DMS114 treated with DMSO at 0.1 percent for 48 hours (cell line): ENCODE results near the gene CADPS.

Experiments
- DNase-seq: peaks from one replicate; lab custom pipeline; 2025; ENCODE audit not compliant: unreplicated experiment; lab: John Stamatoyannopoulos, UW

Gene CADPS

GRCh38 chr3:62378311-62378789 is 496.9 kb downstream of the CADPS start:
- DNase-seq: no peak

- no peak for DNase-seq
These were observed 498.0 kb downstream of the CADPS start for GRCh38 chr3:62376906-62377877.

GRCh38 chr3:62376454-62376720 is 498.8 kb downstream of the CADPS start:
- DNase-seq: no peak

- no peak for DNase-seq
These were observed 499.4 kb downstream of the CADPS start for GRCh38 chr3:62375655-62376453.

- no peak for DNase-seq
These were observed 500.6 kb downstream of the CADPS start for GRCh38 chr3:62374341-62375218.

GRCh38 chr3:62373714-62374333 is 501.4 kb downstream of the CADPS start:
- no peak for DNase-seq

GRCh38 chr3:62373215-62373614 is 502.0 kb downstream of the CADPS start, which contains the start of gene FEZF2:
TSS of gene FEZF2 (minus strand) at chr3:62373550. CDS start at chr3:62372868, 682 bp downstream.
- DNase-seq: no peak

GRCh38 chr3:62372621-62373041 is 502.6 kb downstream of the CADPS start:
- no peak for DNase-seq

GRCh38 chr3:62371720-62372591 is 503.3 kb downstream of the CADPS start:
- DNase-seq: no peak

- no peak for DNase-seq
These were observed 504.1 kb downstream of the CADPS start for GRCh38 chr3:62370858-62371719.

- DNase-seq: no peak
These were observed 504.9 kb downstream of the CADPS start for GRCh38 chr3:62370112-62370857.

- DNase-seq: no peak
These were observed 505.8 kb downstream of the CADPS start for GRCh38 chr3:62369476-62369743.

- no peak for DNase-seq
These were observed 506.3 kb downstream of the CADPS start for GRCh38 chr3:62368705-62369475.

- DNase-seq: no peak
These were observed 506.9 kb downstream of the CADPS start for GRCh38 chr3:62368290-62368704.

- DNase-seq: no peak
These were observed 507.4 kb downstream of the CADPS start for GRCh38 chr3:62367763-62368195.

- DNase-seq: no peak
These were observed 509.1 kb downstream of the CADPS start for GRCh38 chr3:62366126-62366484.

- no peak for DNase-seq
These were observed 509.7 kb downstream of the CADPS start for GRCh38 chr3:62365391-62366125.
